Ovary (tissue), 3 donors: ENCODE results near the gene COL6A1.

Experiments used
- CTCF ChIP-seq, 3 donors: fragments of 450-650 bp in 2 of 3; fragments of 200-600 bp in 1 of 3; IDR thresholded peaks; one replicate each; pipeline versions ENCODE4 v1.5.1 to v1.8.0; 2016 to 2022; ENCODE audit warnings: antibody characterized with exemption in 3 of 3, mild to moderate bottlenecking in 1 of 3
- EP300 ChIP-seq: sonication (generic); formaldehyde crosslinking; IDR thresholded peaks from one replicate; pipeline ENCODE4 v1.6.1; 2017; ENCODE audit warnings: antibody characterized with exemption
- POLR2A ChIP-seq: fragments of 450-650 bp; IDR thresholded peaks from one replicate; pipeline ENCODE4 v1.6.1; 2017; ENCODE audit warnings: antibody characterized with exemption, mild to moderate bottlenecking, moderate library complexity
- donor health status: DM: no; HTN: no; CAD: no.

- no peak for TF ChIP-seq CTCF (IDR thresholded peaks at IDR 0.05)
- no peak for TF ChIP-seq POLR2A
- no peak for TF ChIP-seq EP300
Measured at GRCh38 chr21:45971616-45972352, 9.8 kb upstream of the COL6A1 start.
